Measurements from ENCODE around the gene IBSP. TPM values are rescaled to one million over a fixed set of nuclear protein-coding genes. Genes with fewer than 3 reads are reported as not detected.

The IBSP gene
- total RNA-seq, 1 donor from 2014 or later, result not detected

DNA sequence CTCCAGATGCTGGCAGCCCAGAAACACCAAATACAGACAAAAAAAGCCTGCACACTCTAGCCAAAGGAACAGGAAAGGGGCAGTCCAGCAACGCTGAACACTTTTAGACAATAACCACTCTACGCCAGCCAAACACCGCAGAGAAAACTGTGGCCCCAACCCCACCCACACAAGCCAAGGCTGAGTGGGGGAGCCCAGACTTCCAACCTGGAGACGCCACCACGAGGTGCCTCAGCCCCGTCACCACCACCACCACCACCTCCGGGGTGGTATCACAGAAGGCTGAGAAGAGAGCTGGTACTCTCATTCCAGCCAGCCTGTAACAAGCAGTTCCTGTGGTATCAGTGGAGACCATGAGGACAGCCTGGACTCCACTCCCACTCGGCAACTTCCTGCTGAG is 56.2 kb downstream of the IBSP start:
- DNase-seq (ENCODE audit: extremely low spot score, unreplicated experiment), result no peak
- Mint-ChIP-seq H3K4me3 (ENCODE audit: unreplicated experiment) (no peak overlapping the region), H3K27ac (ENCODE audit: unreplicated experiment) (no peak overlapping the region), H3K27me3 (ENCODE audit: unreplicated experiment) (peaks cover 10% of the 10 kb centered on the region), H3K36me3 (ENCODE audit: unreplicated experiment) (no peaks in the 10 kb centered on the region), H3K9me3 (ENCODE audit: unreplicated experiment) (no peaks in the 10 kb centered on the region), H3K4me1 (ENCODE audit: unreplicated experiment) (no peaks in the 10 kb centered on the region)
- TF ChIP-seq, protein P1, sequence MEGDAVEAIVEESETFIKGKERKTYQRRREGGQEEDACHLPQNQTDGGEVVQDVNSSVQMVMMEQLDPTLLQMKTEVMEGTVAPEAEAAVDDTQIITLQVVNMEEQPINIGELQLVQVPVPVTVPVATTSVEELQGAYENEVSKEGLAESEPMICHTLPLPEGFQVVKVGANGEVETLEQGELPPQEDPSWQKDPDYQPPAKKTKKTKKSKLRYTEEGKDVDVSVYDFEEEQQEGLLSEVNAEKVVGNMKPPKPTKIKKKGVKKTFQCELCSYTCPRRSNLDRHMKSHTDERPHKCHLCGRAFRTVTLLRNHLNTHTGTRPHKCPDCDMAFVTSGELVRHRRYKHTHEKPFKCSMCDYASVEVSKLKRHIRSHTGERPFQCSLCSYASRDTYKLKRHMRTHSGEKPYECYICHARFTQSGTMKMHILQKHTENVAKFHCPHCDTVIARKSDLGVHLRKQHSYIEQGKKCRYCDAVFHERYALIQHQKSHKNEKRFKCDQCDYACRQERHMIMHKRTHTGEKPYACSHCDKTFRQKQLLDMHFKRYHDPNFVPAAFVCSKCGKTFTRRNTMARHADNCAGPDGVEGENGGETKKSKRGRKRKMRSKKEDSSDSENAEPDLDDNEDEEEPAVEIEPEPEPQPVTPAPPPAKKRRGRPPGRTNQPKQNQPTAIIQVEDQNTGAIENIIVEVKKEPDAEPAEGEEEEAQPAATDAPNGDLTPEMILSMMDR (IDR thresholded peaks at IDR 0.05), result no peak

DNA sequence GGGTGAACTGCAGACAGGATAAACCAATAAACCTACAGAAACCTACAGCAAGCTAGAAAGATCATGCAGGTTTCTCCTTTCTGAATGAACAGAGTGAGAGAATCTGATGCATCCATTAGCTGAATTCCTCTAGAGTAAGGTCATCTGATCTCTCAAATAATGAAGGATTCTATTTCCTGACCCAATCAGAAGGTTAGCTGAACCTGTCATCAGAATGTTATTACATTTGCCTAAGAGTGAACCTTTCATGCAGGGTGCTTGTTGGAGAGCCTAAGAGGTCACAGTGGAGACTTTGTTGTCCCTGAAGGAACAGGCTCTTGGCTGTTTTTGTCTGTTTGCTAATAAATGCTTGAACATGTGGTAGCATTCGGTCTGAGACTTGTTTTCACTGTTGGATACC is 57.5 kb downstream of the IBSP start:
- DNase-seq (ENCODE audit: extremely low spot score, unreplicated experiment), result no peak
- Mint-ChIP-seq H3K4me3 (ENCODE audit: unreplicated experiment) (no peak overlapping the region), H3K9me3 (ENCODE audit: unreplicated experiment) (no peaks in the 10 kb centered on the region), H3K4me1 (ENCODE audit: unreplicated experiment) (no peaks in the 10 kb centered on the region), H3K27me3 (ENCODE audit: unreplicated experiment) (peaks cover 10% of the 10 kb centered on the region), H3K27ac (ENCODE audit: unreplicated experiment) (no peak overlapping the region), H3K36me3 (ENCODE audit: unreplicated experiment) (no peaks in the 10 kb centered on the region)
- TF ChIP-seq, protein P1 (IDR thresholded peaks at IDR 0.05), result no peak

DNA sequence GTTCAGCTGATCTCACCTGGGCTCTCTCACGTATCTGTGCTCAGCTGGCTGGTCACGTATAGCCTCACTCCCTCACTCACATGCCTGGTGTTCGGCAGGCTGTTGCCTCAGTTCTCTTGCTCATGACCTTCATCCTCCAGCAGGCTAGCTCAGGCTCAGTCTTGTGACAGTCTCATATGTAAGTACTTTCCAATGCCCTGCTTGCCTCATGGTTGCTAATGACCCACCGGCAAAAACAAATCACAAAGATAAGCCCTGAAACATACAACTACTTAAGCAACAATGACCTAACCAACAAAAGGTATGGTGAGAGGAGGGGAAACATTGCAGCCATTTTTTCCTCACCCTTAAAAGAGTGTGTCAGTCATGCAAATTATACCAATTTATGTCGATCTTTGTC is 58.4 kb downstream of the IBSP start:
- no peaks in the 10 kb centered on the region for H3K4me1 Mint-ChIP-seq (ENCODE audit: unreplicated experiment)
- TF ChIP-seq, protein P1 (IDR thresholded peaks at IDR 0.05), result no peak
- H3K4me3 Mint-ChIP-seq (ENCODE audit: unreplicated experiment), result no peak overlapping the region
- no peak for DNase-seq (ENCODE audit: extremely low spot score, unreplicated experiment)
- no peak overlapping the region for H3K27ac Mint-ChIP-seq (ENCODE audit: unreplicated experiment)
- H3K36me3 Mint-ChIP-seq (ENCODE audit: unreplicated experiment), result no peaks in the 10 kb centered on the region
- H3K27me3 Mint-ChIP-seq (ENCODE audit: unreplicated experiment), result peaks cover 10% of the 10 kb centered on the region
- no peaks in the 10 kb centered on the region for H3K9me3 Mint-ChIP-seq (ENCODE audit: unreplicated experiment)

Other genes starting within 250 kb of the IBSP start
- not detected in 2 replicates for gene DSPP, start 191.0 kb upstream of the IBSP start, total RNA-seq
- not detected in 2 replicates for gene DMP1, start 149.3 kb upstream of the IBSP start, total RNA-seq
- gene MEPE, start 33.4 kb downstream of the IBSP start, total RNA-seq, result not detected in 2 replicates
- 5.6 and 6.5 TPM in 2 replicates for gene SPP1, start 176.2 kb downstream of the IBSP start, total RNA-seq
- 54.2 and 54.7 TPM in 2 replicates for gene PKD2, start 208.1 kb downstream of the IBSP start, total RNA-seq